KOPT-K1 (cell line): ENCODE measurements around the gene MRPS27.
A peak's percentile ranks its signal among the peaks of the same experiment; 100 is the strongest.
"Not testable (repeated sequence)": the region's sequence is repeated elsewhere in the genome, so short reads cannot be mapped to it uniquely, and the experiment has no call there.

Experiments
- H3K27ac ChIP-seq: fragments of 200-600 bp; sonication (generic); 2 replicates; pipeline ENCODE4 v1.5.1; 2016; ENCODE audit warnings: antibody characterized with exemption, mild to moderate bottlenecking, low read depth, low read length; ENCODE audit not compliant: poor library complexity, severe bottlenecking
- H3K36me3 ChIP-seq: fragments of 200-600 bp; sonication (generic); 2 replicates; pipeline ENCODE4 v1.5.1; 2017; ENCODE audit warnings: antibody characterized with exemption, mild to moderate bottlenecking, low read length, moderate library complexity; ENCODE audit not compliant: insufficient read depth
- H3K9me3 ChIP-seq: fragments of 200-600 bp; sonication (generic); 2 replicates; pipeline ENCODE4 v1.5.1; 2017; ENCODE audit warnings: antibody characterized with exemption, low read length, mild to moderate bottlenecking; ENCODE audit not compliant: insufficient read depth, poor library complexity, severe bottlenecking

MRPS27 gene

GRCh38 chr5:72347801-72348308 is 27.8 kb upstream of the MRPS27 start:
- Histone ChIP-seq H3K9me3 (no peaks in the 10 kb centered on the region), H3K36me3 (peaks cover 39% of the 10 kb centered on the region), H3K27ac (no peak overlapping the region)

- Histone ChIP-seq H3K36me3 (peaks cover 47% of the 10 kb centered on the region), H3K9me3 (no peaks in the 10 kb centered on the region), H3K27ac (no peak overlapping the region)
Measured at GRCh38 chr5:72346398-72346797, 26.4 kb upstream of the MRPS27 start.

- Histone ChIP-seq H3K9me3 (no peaks in the 10 kb centered on the region), H3K27ac (no peak overlapping the region), H3K36me3 (peaks cover 78% of the 10 kb centered on the region)
Measured at GRCh38 chr5:72338689-72339209, 18.7 kb upstream of the MRPS27 start.

GRCh38 chr5:72337159-72337558 is 17.1 kb upstream of the MRPS27 start:
- Histone ChIP-seq H3K36me3 (peaks cover 75% of the 10 kb centered on the region), H3K9me3 (no peaks in the 10 kb centered on the region), H3K27ac (no peak overlapping the region)

- Histone ChIP-seq H3K9me3 (no peaks in the 10 kb centered on the region), H3K36me3 (peaks cover 75% of the 10 kb centered on the region), H3K27ac (no peak overlapping the region)
Measured at GRCh38 chr5:72330712-72331111, 10.7 kb upstream of the MRPS27 start.

- H3K36me3 ChIP-seq, result peaks cover 90% of the 10 kb centered on the region
- no peaks in the 10 kb centered on the region for H3K9me3 ChIP-seq
- H3K27ac ChIP-seq, result no peak overlapping the region
Measured at GRCh38 chr5:72328172-72328571, 8.1 kb upstream of the MRPS27 start.

- Histone ChIP-seq H3K9me3 (no peaks in the 10 kb centered on the region), H3K27ac (no peak overlapping the region), H3K36me3 (peaks cover 82% of the 10 kb centered on the region)
Measured at GRCh38 chr5:72326306-72326649, 6.2 kb upstream of the MRPS27 start.

- no peaks in the 10 kb centered on the region for H3K9me3 ChIP-seq
- no peak overlapping the region for H3K27ac ChIP-seq
- peaks cover 77% of the 10 kb centered on the region for H3K36me3 ChIP-seq
Measured at GRCh38 chr5:72325566-72326305, 5.7 kb upstream of the MRPS27 start.

- Histone ChIP-seq H3K36me3 (peaks cover 66% of the 10 kb centered on the region), H3K9me3 (no peaks in the 10 kb centered on the region), H3K27ac (no peak overlapping the region)
Measured at GRCh38 chr5:72324189-72324825, 4.3 kb upstream of the MRPS27 start.

GRCh38 chr5:72319435-72319975 is 535 bp downstream of the MRPS27 start:
- Histone ChIP-seq H3K27ac (peak overlapping the region; percentile 85), H3K36me3 (peaks cover 39% of the 10 kb centered on the region)
- H3K9me3 ChIP-seq, result not testable (repeated sequence)

- no peaks in the 10 kb centered on the region for H3K9me3 ChIP-seq
- H3K27ac ChIP-seq, result no peak overlapping the region
- H3K36me3 ChIP-seq, result peaks cover 60% of the 10 kb centered on the region
Measured at GRCh38 chr5:72314571-72315172, 5.4 kb downstream of the MRPS27 start.

- Histone ChIP-seq H3K27ac (no peak overlapping the region), H3K9me3 (no peaks in the 10 kb centered on the region), H3K36me3 (peaks cover 69% of the 10 kb centered on the region)
Measured at GRCh38 chr5:72313141-72313540, 6.9 kb downstream of the MRPS27 start.

GRCh38 chr5:72308853-72309191 is 11.2 kb downstream of the MRPS27 start:
- Histone ChIP-seq H3K9me3 (no peaks in the 10 kb centered on the region), H3K27ac (peak overlapping the region; percentile 85), H3K36me3 (peaks cover 50% of the 10 kb centered on the region)

GRCh38 chr5:72307968-72308852 is 11.8 kb downstream of the MRPS27 start:
- Histone ChIP-seq H3K9me3 (no peaks in the 10 kb centered on the region), H3K27ac (peak overlapping the region; percentile 85), H3K36me3 (peaks cover 44% of the 10 kb centered on the region)
